Bronchial epithelial cell (primary cell): ENCODE measurements around the gene MFSD11. TPM values are rescaled to one million over a fixed set of nuclear protein-coding genes. Genes with fewer than 3 reads are reported as not detected.
"Not testable (repeated sequence)": the region's sequence is repeated elsewhere in the genome, so short reads cannot be mapped to it uniquely, and the experiment has no call there.

ENCODE experiments used
- DNase-seq: peaks from one replicate; pipeline ENCODE4 v3.0.0-alpha.2; 2010; ENCODE audit warnings: low read depth
- FAIRE-seq: peaks from 2 replicates; lab custom pipeline; 2011; peaks lifted over from hg19 to GRCh38; lab: Jason Lieb, UNC
- H3K27me3 ChIP-seq: 2 replicates; pipeline ENCODE4 v1.5.1; 2011; ENCODE audit warnings: low read length; ENCODE audit not compliant: control insufficient read depth, insufficient read depth
- H3K36me3 ChIP-seq: 2 replicates; pipeline ENCODE4 v1.5.1; 2011; ENCODE audit warnings: low read length; ENCODE audit not compliant: control insufficient read depth, insufficient read depth
- H3K4me3 ChIP-seq: 2 replicates; pipeline ENCODE4 v1.5.1; 2011; ENCODE audit warnings: mild to moderate bottlenecking, low read depth, low read length, control low read depth
- CTCF ChIP-seq: IDR thresholded peaks from 2 replicates; pipeline ENCODE4 v1.5.1; 2011; ENCODE audit warnings: mild to moderate bottlenecking, moderate library complexity, low read length, control low read depth, inconsistent platforms; ENCODE audit not compliant: insufficient read depth, severe bottlenecking
- total RNA-seq: library from RNA; depleted of rRNA; stranded (reverse); fragments of >200 nt; gene quantifications from 2 replicates; pipeline ENCODE4 v1.2.1, GENCODE V29; 2014

Gene MFSD11
- total RNA-seq, 1 donor from 2014 or later, result 17.1 TPM

DNA sequence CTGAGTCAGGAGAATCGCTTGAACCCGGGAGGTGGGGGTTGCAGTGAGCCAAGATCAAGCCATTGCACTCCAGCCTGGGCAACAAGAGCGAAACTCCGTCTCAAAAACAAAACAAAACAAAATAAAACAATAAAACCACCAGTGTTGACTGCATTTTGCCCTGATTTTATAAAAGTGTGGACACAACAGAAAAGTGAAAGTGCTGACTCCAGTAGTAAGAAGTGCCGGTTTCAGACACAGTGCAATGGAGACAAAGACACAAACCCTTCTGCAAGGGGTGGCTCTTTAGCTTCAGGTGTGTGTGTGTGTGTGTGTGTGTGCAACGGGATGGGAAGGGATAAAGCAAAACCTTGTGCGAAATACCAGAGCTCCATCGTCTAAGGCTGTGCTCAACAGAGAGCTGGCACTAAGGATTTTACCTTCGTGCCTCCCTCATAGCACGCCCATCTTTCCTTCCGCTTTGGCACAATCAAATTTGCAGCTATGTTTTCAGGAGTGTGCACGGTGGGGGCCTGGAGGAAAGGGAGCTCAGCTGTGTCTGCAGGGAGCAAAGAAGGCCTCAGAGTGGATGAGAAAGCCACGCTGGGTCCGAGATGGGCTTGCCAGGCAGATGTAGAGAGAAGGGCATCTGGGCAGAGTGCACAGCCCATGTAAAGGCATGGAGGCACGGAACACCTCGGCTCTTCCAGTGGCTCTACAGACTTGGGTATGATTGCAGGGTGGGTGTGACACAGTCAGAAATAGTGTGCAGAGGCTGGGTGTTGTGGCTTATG, 42.7 kb upstream of the MFSD11 start:
- Histone ChIP-seq H3K4me3 (no peak overlapping the region), H3K36me3 (peaks cover 3% of the 10 kb centered on the region), H3K27me3 (no peaks in the 10 kb centered on the region)
- DNase-seq, result no peak
- FAIRE-seq, result no peak
- TF ChIP-seq CTCF, result no peak

DNA sequence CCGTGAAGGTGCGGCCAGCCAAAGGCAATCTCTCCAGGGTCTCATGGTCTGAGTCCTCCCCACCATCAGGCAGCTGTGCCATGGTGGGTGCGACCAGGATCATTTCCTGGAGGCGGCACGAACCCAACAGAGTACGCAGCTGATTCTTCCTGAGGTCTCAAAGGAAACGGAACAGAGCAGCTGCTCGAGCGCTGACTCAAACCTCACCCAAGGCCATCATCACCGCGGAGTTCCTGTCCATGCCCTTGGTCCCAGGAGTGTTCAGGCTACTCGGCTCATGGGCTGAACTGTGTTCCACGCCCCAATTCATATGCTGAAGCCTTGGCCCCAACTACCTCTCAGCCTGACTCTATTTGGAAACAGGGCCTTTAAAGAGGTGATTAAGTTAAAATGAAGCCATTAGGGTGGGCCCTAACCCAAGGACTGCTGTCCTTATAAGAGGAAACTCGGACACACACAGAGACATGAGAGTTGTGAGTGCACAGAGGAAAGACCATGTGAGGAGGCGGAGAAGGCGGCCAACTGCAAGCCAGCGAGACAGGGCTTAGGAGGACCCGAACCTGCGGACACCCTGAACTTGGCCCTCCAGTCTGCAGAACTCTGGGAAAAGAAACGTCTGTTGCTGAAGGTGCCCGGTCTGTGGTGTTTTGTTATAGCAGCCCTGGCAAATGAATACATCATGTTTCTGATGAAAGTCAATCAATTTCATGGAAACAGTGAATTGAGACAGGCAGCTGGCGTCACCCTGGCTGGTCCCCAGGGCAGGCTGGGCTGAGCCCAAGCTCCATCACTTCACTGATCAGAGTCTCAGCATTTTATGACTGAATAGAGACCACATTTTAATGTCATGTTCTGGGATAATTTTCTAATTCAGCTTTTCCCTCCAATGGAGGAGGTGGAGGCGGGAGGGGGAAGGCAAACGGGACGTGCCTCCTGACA, 40.9 kb upstream of the MFSD11 start:
- FAIRE-seq (peak; percentile 36), DNase-seq (no peak)
- H3K27me3 ChIP-seq, result no peaks in the 10 kb centered on the region
- no peak overlapping the region for H3K4me3 ChIP-seq
- no peaks in the 10 kb centered on the region for H3K36me3 ChIP-seq
- TF ChIP-seq CTCF, result no peak

- no peak for FAIRE-seq
- H3K27me3 ChIP-seq, result no peaks in the 10 kb centered on the region
- no peak for TF ChIP-seq CTCF
Observed at GRCh38 chr17:76697702-76698465, 40.0 kb upstream of the MFSD11 start.

DNA sequence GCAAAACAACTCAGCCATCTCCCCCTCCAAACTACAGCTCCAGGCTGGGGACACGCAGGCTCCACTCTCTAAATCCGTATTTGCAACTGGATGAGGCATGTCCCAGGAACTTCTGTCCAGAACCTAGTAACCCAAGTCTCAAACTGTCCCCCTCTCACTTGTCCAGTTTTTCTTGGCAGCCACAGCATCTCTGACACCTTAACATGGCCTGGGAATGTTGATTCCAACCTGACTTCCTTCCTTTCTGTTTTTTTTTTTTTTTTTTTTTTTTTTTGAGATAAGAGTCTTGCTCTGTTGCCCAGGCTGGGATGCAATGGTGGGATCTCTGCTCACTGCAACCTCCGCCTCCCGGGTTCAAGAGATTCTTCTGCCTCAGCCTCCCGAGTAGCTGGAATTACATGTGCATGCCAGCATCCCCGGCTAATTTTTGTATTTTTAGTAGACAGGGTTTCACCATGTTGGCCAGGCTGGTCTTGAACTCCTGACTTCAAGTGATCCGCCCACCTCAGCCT, 39.4 kb upstream of the MFSD11 start:
- H3K4me3 ChIP-seq, FAIRE-seq, H3K36me3 ChIP-seq, H3K27me3 ChIP-seq, DNase-seq: not testable (repeated sequence)

More at GRCh38 chr17:76697702-76698465, 40.0 kb upstream of the MFSD11 start:
- no peak overlapping the region for H3K4me3 ChIP-seq
- no peak for DNase-seq
- no peaks in the 10 kb centered on the region for H3K36me3 ChIP-seq

GRCh38 chr17:76700270-76700616, 37.7 kb upstream of the MFSD11 start:
- Histone ChIP-seq H3K36me3 (no peaks in the 10 kb centered on the region), H3K27me3 (no peaks in the 10 kb centered on the region), H3K4me3 (no peak overlapping the region)
- FAIRE-seq (peak; percentile 36), DNase-seq (peak; percentile 72)
- TF ChIP-seq CTCF, result no peak
